A204.1 (cell line): ENCODE results near the gene BPTF.
"Not testable (repeated sequence)": the region's sequence is repeated elsewhere in the genome, so short reads cannot be mapped to it uniquely, and the experiment has no call there.

Source experiments
- FAIRE-seq: peaks from 2 replicates; lab custom pipeline; 2012; peaks lifted over from hg19 to GRCh38; lab: Jason Lieb, UNC

Gene BPTF

GRCh38 chr17:67824735-67825626 is at the start of gene BPTF:
BPTF (plus strand) TSS chr17:67825503; CDS start chr17:67825725, 222 bp downstream.
- FAIRE-seq: no peak

GRCh38 chr17:67779098-67779672 is 46.1 kb upstream of the BPTF start:
- no peak for FAIRE-seq

- FAIRE-seq: no peak
Measured at GRCh38 chr17:67784364-67785121, 40.8 kb upstream of the BPTF start.

- FAIRE-seq: no peak
Measured at GRCh38 chr17:67785122-67785477, 40.2 kb upstream of the BPTF start.

GRCh38 chr17:67785504-67785903 is 39.8 kb upstream of the BPTF start:
- FAIRE-seq: no peak

- FAIRE-seq: no peak
Measured at GRCh38 chr17:67800495-67800928, 24.8 kb upstream of the BPTF start.

- FAIRE-seq: no peak
Measured at GRCh38 chr17:67801626-67802175, 23.6 kb upstream of the BPTF start.

GRCh38 chr17:67810464-67810863 is 14.8 kb upstream of the BPTF start:
- FAIRE-seq: no peak

- FAIRE-seq: not testable (repeated sequence)
Measured at GRCh38 chr17:67812380-67812779, 12.9 kb upstream of the BPTF start.

- FAIRE-seq: no peak
Measured at GRCh38 chr17:67813803-67814180, 11.5 kb upstream of the BPTF start.

- no peak for FAIRE-seq
Measured at GRCh38 chr17:67818110-67819002, 6.9 kb upstream of the BPTF start.

GRCh38 chr17:67819722-67820121 is 5.6 kb upstream of the BPTF start:
- no peak for FAIRE-seq

- FAIRE-seq: no peak
Measured at GRCh38 chr17:67821871-67822367, 3.4 kb upstream of the BPTF start.

GRCh38 chr17:67825627-67826601 is 611 bp downstream of the BPTF start:
- FAIRE-seq: not testable (repeated sequence)

- FAIRE-seq: no peak
Measured at GRCh38 chr17:67829331-67829730, 4.0 kb downstream of the BPTF start.

- no peak for FAIRE-seq
Measured at GRCh38 chr17:67830440-67830839, 5.1 kb downstream of the BPTF start.

GRCh38 chr17:67831268-67831667 is 6.0 kb downstream of the BPTF start:
- no peak for FAIRE-seq

GRCh38 chr17:67833134-67833533 is 7.8 kb downstream of the BPTF start:
- FAIRE-seq: no peak

- FAIRE-seq: no peak
Measured at GRCh38 chr17:67833946-67834631, 8.8 kb downstream of the BPTF start.

- no peak for FAIRE-seq
Measured at GRCh38 chr17:67834634-67835033, 9.3 kb downstream of the BPTF start.
